Activated B cell treated with CpG ODN at 0.5 μM for 24 hours (primary cell): Measurements from ENCODE around the gene MEOX1. TPM values are rescaled to one million over a fixed set of nuclear protein-coding genes. Genes with fewer than 3 reads are reported as not detected.

Experiments
- ATAC-seq: fragments of 200-7000 bp; cut with Tn5 transposase; one replicate; pipeline ENCODE4 v1.10.0; 2021; ENCODE audit warnings: low read depth, mild to moderate bottlenecking, moderate library complexity
- CTCF ChIA-PET: fragments of 350-600 bp; sonication (Branson Sonifier 250); formaldehyde crosslinking; loops from one replicate; lab custom pipeline; 2021; ENCODE audit warnings: antibody characterized with exemption; lab: Charles Lee
- POLR2A ChIA-PET: fragments of 350-600 bp; sonication (Branson Sonifier 250); formaldehyde crosslinking; loops from one replicate; lab custom pipeline; 2021; ENCODE audit warnings: antibody characterized with exemption; lab: Charles Lee
- DNase-seq: peaks from one replicate; pipeline ENCODE4 v3.0.0; 2022
- H3K27ac Mint-ChIP-seq: one replicate; pipeline ENCODE4 v1.8.0; 2020; ENCODE audit warnings: mixed read lengths
- H3K27me3 Mint-ChIP-seq: one replicate; pipeline ENCODE4 v1.8.0; 2021; ENCODE audit warnings: mixed read lengths
- H3K36me3 Mint-ChIP-seq: one replicate; pipeline ENCODE4 v1.8.0; 2021; ENCODE audit warnings: low read depth, mixed read lengths
- H3K4me1 Mint-ChIP-seq: one replicate; pipeline ENCODE4 v1.8.0; 2021; ENCODE audit warnings: mixed read lengths
- H3K4me3 Mint-ChIP-seq: one replicate; pipeline ENCODE4 v1.8.0; 2020; ENCODE audit warnings: mild to moderate bottlenecking, mixed read lengths
- H3K9me3 Mint-ChIP-seq: one replicate; pipeline ENCODE4 v1.8.0; 2020; ENCODE audit warnings: mixed read lengths
- CTCF ChIP-seq: fragments of 200-600 bp; IDR thresholded peaks from one replicate; pipeline ENCODE4 v1.8.0; 2022; ENCODE audit warnings: antibody characterized with exemption, mild to moderate bottlenecking
- intact Hi-C: fragments of 100-400 bp; cut with micrococcal nuclease; formaldehyde crosslinking; loops from one replicate; pipeline ENCODE4 v1.15.1; 2024
- total RNA-seq: library from RNA; stranded (reverse); gene quantifications from 2 replicates; pipeline ENCODE4 v1.2.3, GENCODE V29; 2022

Gene MEOX1
- total RNA-seq, 1 donor from 2014 or later: not detected

GRCh38 chr17:43641416-43641815, 20.3 kb downstream of the MEOX1 start:
- POLR2A ChIA-PET: no interaction called here
- Mint-ChIP-seq H3K4me1 (peaks cover 2% of the 10 kb centered on the region), H3K36me3 (no peaks in the 10 kb centered on the region), H3K4me3 (no peak overlapping the region), H3K9me3 (no peaks in the 10 kb centered on the region), H3K27ac (no peak overlapping the region), H3K27me3 (peaks cover 19% of the 10 kb centered on the region)
- no peak for DNase-seq
- no peak for TF ChIP-seq CTCF
- no peak for ATAC-seq
- intact Hi-C loops: no loop called here
- CTCF ChIA-PET: no interaction called here

- H3K4me3 Mint-ChIP-seq: no peak overlapping the region
- POLR2A ChIA-PET: no interaction called here
- intact Hi-C loops: no loop called here
- H3K4me1 Mint-ChIP-seq: peaks cover 1% of the 10 kb centered on the region
- CTCF ChIA-PET: no interaction called here
- H3K9me3 Mint-ChIP-seq: no peaks in the 10 kb centered on the region
- H3K36me3 Mint-ChIP-seq: no peaks in the 10 kb centered on the region
- no peak overlapping the region for H3K27ac Mint-ChIP-seq
- H3K27me3 Mint-ChIP-seq: peaks cover 18% of the 10 kb centered on the region
- DNase-seq (no peak), ATAC-seq (no peak)
- no peak for TF ChIP-seq CTCF
Measured at GRCh38 chr17:43640491-43641252, 21.1 kb downstream of the MEOX1 start.

- intact Hi-C loops: no loop called here
- Mint-ChIP-seq H3K9me3 (no peaks in the 10 kb centered on the region), H3K4me3 (no peak overlapping the region), H3K4me1 (no peaks in the 10 kb centered on the region), H3K27me3 (peaks cover 12% of the 10 kb centered on the region), H3K27ac (no peak overlapping the region), H3K36me3 (no peaks in the 10 kb centered on the region)
- ChIA-PET POLR2A (no interaction called here), CTCF (interaction anchor here (1.0 to 1.5 kb wide), 2 partner anchors 61 to 123 kb away, joined by 4 read pairs; no protein-coding TSS in a partner anchor)
- ATAC-seq (no peak), DNase-seq (no peak)
- no peak for TF ChIP-seq CTCF
Measured at GRCh38 chr17:43637563-43638323, 24.0 kb downstream of the MEOX1 start.

- no peak overlapping the region for H3K27ac Mint-ChIP-seq
- no peak for TF ChIP-seq CTCF
- no peaks in the 10 kb centered on the region for H3K9me3 Mint-ChIP-seq
- ChIA-PET CTCF (no interaction called here), POLR2A (no interaction called here)
- H3K4me3 Mint-ChIP-seq: no peak overlapping the region
- peaks cover 10% of the 10 kb centered on the region for H3K27me3 Mint-ChIP-seq
- ATAC-seq (no peak), DNase-seq (no peak)
- H3K36me3 Mint-ChIP-seq: no peaks in the 10 kb centered on the region
- no peaks in the 10 kb centered on the region for H3K4me1 Mint-ChIP-seq
- intact Hi-C loops: no loop called here
Measured at GRCh38 chr17:43636426-43636825, 25.3 kb downstream of the MEOX1 start.

DNA sequence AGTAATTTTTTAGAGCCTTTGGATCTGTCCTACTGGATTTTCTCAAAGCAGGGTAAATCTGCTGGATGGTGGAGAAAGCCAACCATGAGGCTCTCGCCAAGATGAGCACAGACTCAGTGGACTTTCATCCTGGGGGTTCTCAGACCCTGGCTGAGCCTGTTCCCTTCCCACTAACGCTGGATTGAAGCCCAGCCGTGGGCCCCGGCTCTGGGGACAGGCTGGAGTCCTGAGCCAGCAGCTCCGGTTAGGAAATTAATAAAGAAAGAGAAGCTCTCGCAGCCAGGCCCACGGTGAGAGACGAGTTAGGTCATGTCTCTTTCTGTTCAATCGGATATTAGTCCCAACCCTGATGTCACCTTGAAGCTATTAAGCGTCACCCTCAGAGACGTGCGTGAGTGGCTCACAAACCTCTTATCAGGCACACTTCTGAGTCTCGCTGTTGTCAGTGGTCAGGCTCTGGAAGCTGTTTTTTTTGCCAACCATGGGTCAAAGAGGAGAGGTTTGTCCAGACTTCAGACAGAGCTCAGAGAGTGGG, 27.1 kb downstream of the MEOX1 start:
- DNase-seq (no peak), ATAC-seq (no peak)
- peaks cover 11% of the 10 kb centered on the region for H3K27me3 Mint-ChIP-seq
- no peaks in the 10 kb centered on the region for H3K4me1 Mint-ChIP-seq
- POLR2A ChIA-PET: no interaction called here
- no peaks in the 10 kb centered on the region for H3K9me3 Mint-ChIP-seq
- H3K4me3 Mint-ChIP-seq: no peak overlapping the region
- H3K27ac Mint-ChIP-seq: no peak overlapping the region
- TF ChIP-seq CTCF: no peak
- no peaks in the 10 kb centered on the region for H3K36me3 Mint-ChIP-seq
- CTCF ChIA-PET: no interaction called here
- intact Hi-C loops: no loop called here
